ENCODE data around the gene LCN6. TPM values are rescaled to one million over a fixed set of nuclear protein-coding genes. Genes with fewer than 3 reads are reported as not detected.
"Not testable (repeated sequence)": the region's sequence is repeated elsewhere in the genome, so short reads cannot be mapped to it uniquely, and the experiment has no call there.

The LCN6 gene, protein sequence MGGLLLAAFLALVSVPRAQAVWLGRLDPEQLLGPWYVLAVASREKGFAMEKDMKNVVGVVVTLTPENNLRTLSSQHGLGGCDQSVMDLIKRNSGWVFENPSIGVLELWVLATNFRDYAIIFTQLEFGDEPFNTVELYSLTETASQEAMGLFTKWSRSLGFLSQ
- 10 to 100 TPM in 5 of 9 donors, 1 to 10 TPM in 3, under 1 TPM in 1; 0.81 to 58.7 (median 15.8) TPM for total RNA-seq
- 100 to 1,000 TPM in 1 of 2 donors, 10 to 100 TPM in 1; 46.1 to 101 TPM for polyA plus RNA-seq
- long read RNA-seq, donor 1, partial matches to known transcripts: 8 of 13 reads
- long read RNA-seq, donor 1, other reads (novel, unspliced or antisense): 2 of 13 reads
- long read RNA-seq, donor 2, partial matches to known transcripts: 18 of 23 reads
- long read RNA-seq, donor 2, other reads (novel, unspliced or antisense): 0 of 23 reads
- long read RNA-seq, donor 3, partial matches to known transcripts: 11 of 15 reads
- long read RNA-seq, donor 3, other reads (novel, unspliced or antisense): 1 of 15 reads

DNA sequence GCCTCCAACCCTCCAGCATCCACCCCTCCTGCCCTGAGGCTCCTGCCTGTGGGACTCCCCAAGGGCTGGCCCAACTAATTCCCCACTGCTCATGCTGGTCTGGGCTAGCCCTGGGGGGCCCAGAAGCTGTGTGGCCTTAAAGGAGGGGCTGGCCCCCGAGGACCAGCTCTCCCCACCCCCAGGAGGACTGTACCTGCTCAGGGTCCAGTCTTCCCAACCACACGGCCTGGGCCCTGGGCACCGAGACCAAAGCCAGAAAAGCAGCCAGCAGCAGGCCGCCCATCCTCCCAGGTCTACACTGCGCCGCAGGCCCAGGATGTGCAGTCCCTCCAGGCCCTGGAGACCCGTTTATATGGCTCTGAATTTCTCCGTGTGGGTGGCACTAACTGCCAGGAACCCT is at the start of gene LCN6:
Gene LCN6 (minus strand): TSS at position 325 of the 400 bp plus-strand sequence. CDS start 42 bp downstream, at position 283.
- DNase-seq (peak in 3 of 5 donors; percentile 8 to 48 (median 20)), ATAC-seq (peak in 1 of 4 donors; percentile 6)
- no peaks in the 10 kb centered on the region for H3K36me3 ChIP-seq
- H3K4me3 ChIP-seq: no peak within 1 kb of the TSS
- peaks cover 0 to under 1% (median 0%) of the 10 kb centered on the region in 9 donors for H3K27me3 ChIP-seq
- peaks cover 0 to 12% (median 0%) of the 10 kb centered on the region in 12 donors for H3K9me3 ChIP-seq
- intact Hi-C loops (cut with DNase I): no loop called here
- TF ChIP-seq, protein P1, sequence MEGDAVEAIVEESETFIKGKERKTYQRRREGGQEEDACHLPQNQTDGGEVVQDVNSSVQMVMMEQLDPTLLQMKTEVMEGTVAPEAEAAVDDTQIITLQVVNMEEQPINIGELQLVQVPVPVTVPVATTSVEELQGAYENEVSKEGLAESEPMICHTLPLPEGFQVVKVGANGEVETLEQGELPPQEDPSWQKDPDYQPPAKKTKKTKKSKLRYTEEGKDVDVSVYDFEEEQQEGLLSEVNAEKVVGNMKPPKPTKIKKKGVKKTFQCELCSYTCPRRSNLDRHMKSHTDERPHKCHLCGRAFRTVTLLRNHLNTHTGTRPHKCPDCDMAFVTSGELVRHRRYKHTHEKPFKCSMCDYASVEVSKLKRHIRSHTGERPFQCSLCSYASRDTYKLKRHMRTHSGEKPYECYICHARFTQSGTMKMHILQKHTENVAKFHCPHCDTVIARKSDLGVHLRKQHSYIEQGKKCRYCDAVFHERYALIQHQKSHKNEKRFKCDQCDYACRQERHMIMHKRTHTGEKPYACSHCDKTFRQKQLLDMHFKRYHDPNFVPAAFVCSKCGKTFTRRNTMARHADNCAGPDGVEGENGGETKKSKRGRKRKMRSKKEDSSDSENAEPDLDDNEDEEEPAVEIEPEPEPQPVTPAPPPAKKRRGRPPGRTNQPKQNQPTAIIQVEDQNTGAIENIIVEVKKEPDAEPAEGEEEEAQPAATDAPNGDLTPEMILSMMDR (IDR thresholded peaks at IDR 0.05): no peak
- no peak for TF ChIP-seq POLR2A (IDR thresholded peaks at IDR 0.05)
- 73 to 92% (median 83%) methylated on average over 6 to 8 of the region's 8 CpGs for WGBS, 4 donors
- peaks cover 0 to 39% (median 20%) of the 10 kb centered on the region in 12 donors for H3K4me1 ChIP-seq
- peak within 1 kb of the TSS; percentile 27 to 85 (median 73) for H3K27ac ChIP-seq

DNA sequence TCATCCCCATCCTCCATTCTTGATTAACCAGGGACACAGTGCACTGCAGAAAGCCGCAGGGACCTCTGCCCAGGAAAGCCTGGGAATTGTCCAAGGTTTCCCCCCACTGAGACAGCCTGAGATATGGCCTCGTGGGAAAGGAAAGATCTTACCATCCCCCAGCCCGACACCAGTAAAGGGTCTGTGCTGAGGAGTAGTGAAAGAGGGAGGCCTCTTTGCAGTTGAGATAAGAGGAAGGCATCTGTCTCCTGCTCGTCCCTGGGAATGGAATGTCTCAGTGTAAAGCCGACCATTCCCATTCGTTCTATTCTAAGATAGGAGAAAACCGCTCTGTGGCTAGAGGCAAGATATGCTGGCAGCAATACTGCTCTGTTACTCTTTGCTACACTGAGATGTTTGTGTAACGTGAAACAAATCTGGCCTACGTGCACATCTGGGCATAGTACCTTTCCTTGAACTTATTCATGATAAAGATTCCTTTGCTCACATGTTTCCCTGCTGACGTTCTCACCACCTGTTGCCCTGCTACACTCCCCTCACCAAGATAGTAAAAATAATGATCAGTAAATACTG is 48.5 kb upstream of the LCN6 start:
- 5 to 11% (median 6%) methylated on average over 9 to 10 of the region's 10 CpGs for WGBS, 4 donors
- H3K4me3 ChIP-seq, H3K9me3 ChIP-seq, DNase-seq, ATAC-seq: not testable (repeated sequence)
- Histone ChIP-seq H3K36me3 (peaks cover 0 to 14% (median 0%) of the 10 kb centered on the region in 9 donors), H3K27me3 (peaks cover under 1 to 48% (median 13%) of the 10 kb centered on the region in 9 donors), H3K4me1 (peaks cover 8 to 74% (median 42%) of the 10 kb centered on the region in 12 donors), H3K27ac (peak overlapping the region in 8 of 12 donors; percentile 3 to 65 (median 36))
- intact Hi-C loops (cut with DNase I): loop anchor here in 3 of 10 donors (5.0 to 10.0 kb wide), 2 partner anchors 48 to 145 kb away; partner anchors contain the start of genes AJM1 (in 2 of the 3), PHPT1 (in 2 of the 3) and FBXW5 (in 1 of the 3)

DNA sequence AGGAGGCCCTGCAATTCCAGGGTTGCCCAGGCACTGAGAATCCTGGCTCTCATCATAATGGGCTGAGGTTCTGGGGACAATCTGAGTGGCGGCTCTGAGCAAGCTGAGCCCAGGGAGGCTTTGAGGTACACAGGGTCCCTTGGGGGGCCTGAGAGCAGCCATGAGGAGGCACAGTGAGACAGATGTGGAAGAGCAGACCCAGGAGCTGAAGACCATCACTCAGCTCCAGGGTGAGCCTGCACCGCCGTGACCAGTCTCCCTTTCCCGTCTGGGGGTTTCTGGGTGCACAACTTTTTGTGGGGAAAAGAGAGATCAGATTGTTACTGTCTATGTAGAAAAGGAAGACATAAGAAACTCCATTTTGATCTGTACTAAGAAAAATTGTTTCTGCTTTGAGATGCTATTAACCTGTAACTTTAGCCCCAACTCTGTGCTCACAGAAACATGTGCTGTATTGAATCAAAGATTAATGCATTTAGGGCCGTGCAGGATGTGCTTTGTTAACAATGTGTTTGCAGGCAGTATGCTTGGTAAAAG is 48.0 kb upstream of the LCN6 start, which contains the start of gene CCDC183:
Gene CCDC183 (plus strand): TSS at position 101 of the 537 bp plus-strand sequence. CDS start 60 bp downstream, at position 161.
- 32 to 46% (median 37%) methylated on average over 4 to 5 of the region's 5 CpGs for WGBS, 4 donors
- DNase-seq (no peak), ATAC-seq (no peak)
- peak within 1 kb of the TSS in 8 of 12 donors; percentile 8 to 65 (median 36) for H3K27ac ChIP-seq
- no peaks in the 10 kb centered on the region for H3K9me3 ChIP-seq
- TF ChIP-seq, protein P1 (IDR thresholded peaks at IDR 0.05): no peak
- no peak for TF ChIP-seq POLR2A (IDR thresholded peaks at IDR 0.05)
- intact Hi-C loops (cut with DNase I): loop anchor here in 3 of 10 donors (5.0 to 10.0 kb wide), 2 partner anchors 48 to 146 kb away; partner anchors contain the start of genes AJM1 (in 2 of the 3), PHPT1 (in 2 of the 3) and FBXW5 (in 1 of the 3)
- H3K4me3 ChIP-seq: no peak within 1 kb of the TSS
- peaks cover 11 to 77% (median 43%) of the 10 kb centered on the region in 12 donors for H3K4me1 ChIP-seq
- H3K27me3 ChIP-seq: peaks cover 0 to 43% (median 13%) of the 10 kb centered on the region in 9 donors
- peaks cover 0 to 14% (median 0%) of the 10 kb centered on the region in 9 donors for H3K36me3 ChIP-seq

DNA sequence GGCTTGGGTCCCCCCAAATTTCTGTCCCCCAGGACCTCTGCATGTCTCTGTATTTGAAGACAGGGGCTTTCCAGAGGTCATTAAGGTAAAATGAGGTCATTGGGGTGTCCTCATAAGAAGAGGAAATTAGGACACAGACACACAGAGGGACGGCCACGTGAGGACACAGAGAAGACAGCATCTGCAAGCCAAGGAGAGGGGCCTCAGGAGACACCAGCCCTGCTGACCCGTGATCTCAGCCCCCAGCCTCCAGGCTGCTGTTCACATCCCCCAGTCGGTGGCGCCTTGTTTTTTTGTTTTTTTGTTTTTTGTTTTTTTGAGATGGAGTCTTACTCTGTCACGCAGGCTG is 46.6 kb upstream of the LCN6 start:
- Histone ChIP-seq H3K9me3 (no peaks in the 10 kb centered on the region), H3K4me1 (peaks cover 11 to 70% (median 39%) of the 10 kb centered on the region in 12 donors), H3K4me3 (no peak overlapping the region), H3K27ac (peak overlapping the region in 4 of 12 donors; percentile 24 to 59 (median 42)), H3K27me3 (peaks cover 0 to 30% (median 13%) of the 10 kb centered on the region in 9 donors), H3K36me3 (peaks cover 0 to 14% (median 0%) of the 10 kb centered on the region in 9 donors)
- no peak for TF ChIP-seq POLR2A (IDR thresholded peaks at IDR 0.05)
- TF ChIP-seq, protein P1 (IDR thresholded peaks at IDR 0.05): no peak
- ATAC-seq (no peak), DNase-seq (peak in 3 of 5 donors; percentile 29 to 65 (median 40))
- intact Hi-C loops (cut with DNase I): loop anchor here in 8 of 10 donors (5.0 to 10.0 kb wide), 5 partner anchors 50 to 187 kb away; partner anchors contain the start of genes PHPT1 (in 6 of the 8), FBXW5 (in 4 of the 8), AJM1 (in 2 of the 8) and C8G (in 1 of the 8)
- 51 to 56% (median 53%) methylated on average over 6 of the region's 6 CpGs for WGBS, 4 donors
